Peyer's patch (tissue), 4 donors: ENCODE data around the gene PDIK1L.

Experiments
- POLR2A ChIP-seq, 2 donors: fragments of 450-650 bp; IDR thresholded peaks; one replicate each; pipeline ENCODE4 v1.5.1; 2017; ENCODE audit warnings: antibody characterized with exemption in 2 of 2, mild to moderate bottlenecking in 2 of 2, moderate library complexity in 2 of 2
- TF ChIP-seq, protein P1 (sequence below), 6 experiments: fragments of 450-650 bp in 4 of 6; fragments of 200-600 bp in 2 of 6; sonication (generic) in 1 of 6; IDR thresholded peaks; one replicate each; pipeline ENCODE4 v1.5.1; 2017 to 2019; ENCODE audit warnings: antibody characterized with exemption in 6 of 6, mild to moderate bottlenecking in 3 of 6, moderate library complexity in 1 of 6

GRCh38 chr1:26096471-26096870 lies 15.2 kb upstream of the PDIK1L start:
- TF ChIP-seq, protein P1, sequence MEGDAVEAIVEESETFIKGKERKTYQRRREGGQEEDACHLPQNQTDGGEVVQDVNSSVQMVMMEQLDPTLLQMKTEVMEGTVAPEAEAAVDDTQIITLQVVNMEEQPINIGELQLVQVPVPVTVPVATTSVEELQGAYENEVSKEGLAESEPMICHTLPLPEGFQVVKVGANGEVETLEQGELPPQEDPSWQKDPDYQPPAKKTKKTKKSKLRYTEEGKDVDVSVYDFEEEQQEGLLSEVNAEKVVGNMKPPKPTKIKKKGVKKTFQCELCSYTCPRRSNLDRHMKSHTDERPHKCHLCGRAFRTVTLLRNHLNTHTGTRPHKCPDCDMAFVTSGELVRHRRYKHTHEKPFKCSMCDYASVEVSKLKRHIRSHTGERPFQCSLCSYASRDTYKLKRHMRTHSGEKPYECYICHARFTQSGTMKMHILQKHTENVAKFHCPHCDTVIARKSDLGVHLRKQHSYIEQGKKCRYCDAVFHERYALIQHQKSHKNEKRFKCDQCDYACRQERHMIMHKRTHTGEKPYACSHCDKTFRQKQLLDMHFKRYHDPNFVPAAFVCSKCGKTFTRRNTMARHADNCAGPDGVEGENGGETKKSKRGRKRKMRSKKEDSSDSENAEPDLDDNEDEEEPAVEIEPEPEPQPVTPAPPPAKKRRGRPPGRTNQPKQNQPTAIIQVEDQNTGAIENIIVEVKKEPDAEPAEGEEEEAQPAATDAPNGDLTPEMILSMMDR (IDR thresholded peaks at IDR 0.05) = no peak
- TF ChIP-seq POLR2A (IDR thresholded peaks at IDR 0.05) = no peak
